Hepatocyte (in vitro differentiated cells): ENCODE measurements around the gene VAV2.

ENCODE experiments used
- EZH2 ChIP-seq: fragments of 200-600 bp; sonication (generic); IDR thresholded peaks from 2 replicates; pipeline ENCODE4 v1.6.1; 2016; ENCODE audit warnings: antibody characterized with exemption, mild to moderate bottlenecking, borderline replicate concordance
- EZH2phosphoT487 ChIP-seq: fragments of 200-600 bp; sonication (generic); IDR thresholded peaks from one replicate; pipeline ENCODE4 v1.6.1; 2018; ENCODE audit warnings: antibody characterized with exemption, mild to moderate bottlenecking, low read depth, moderate library complexity; ENCODE audit not compliant: unreplicated experiment, severe bottlenecking
- TF ChIP-seq, protein P1 (sequence below): fragments of 200-600 bp; sonication (generic); IDR thresholded peaks from 2 replicates; pipeline ENCODE4 v1.5.1; 2016; ENCODE audit warnings: antibody characterized with exemption, mild to moderate bottlenecking; ENCODE audit not compliant: poor library complexity

- TF ChIP-seq, protein P1, sequence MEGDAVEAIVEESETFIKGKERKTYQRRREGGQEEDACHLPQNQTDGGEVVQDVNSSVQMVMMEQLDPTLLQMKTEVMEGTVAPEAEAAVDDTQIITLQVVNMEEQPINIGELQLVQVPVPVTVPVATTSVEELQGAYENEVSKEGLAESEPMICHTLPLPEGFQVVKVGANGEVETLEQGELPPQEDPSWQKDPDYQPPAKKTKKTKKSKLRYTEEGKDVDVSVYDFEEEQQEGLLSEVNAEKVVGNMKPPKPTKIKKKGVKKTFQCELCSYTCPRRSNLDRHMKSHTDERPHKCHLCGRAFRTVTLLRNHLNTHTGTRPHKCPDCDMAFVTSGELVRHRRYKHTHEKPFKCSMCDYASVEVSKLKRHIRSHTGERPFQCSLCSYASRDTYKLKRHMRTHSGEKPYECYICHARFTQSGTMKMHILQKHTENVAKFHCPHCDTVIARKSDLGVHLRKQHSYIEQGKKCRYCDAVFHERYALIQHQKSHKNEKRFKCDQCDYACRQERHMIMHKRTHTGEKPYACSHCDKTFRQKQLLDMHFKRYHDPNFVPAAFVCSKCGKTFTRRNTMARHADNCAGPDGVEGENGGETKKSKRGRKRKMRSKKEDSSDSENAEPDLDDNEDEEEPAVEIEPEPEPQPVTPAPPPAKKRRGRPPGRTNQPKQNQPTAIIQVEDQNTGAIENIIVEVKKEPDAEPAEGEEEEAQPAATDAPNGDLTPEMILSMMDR = no peak
- TF ChIP-seq EZH2 (no peak), EZH2phosphoT487 (no peak)
Measured at GRCh38 chr9:133995012-133995896, 3.1 kb upstream of the VAV2 start.
